Panc1 (cell line): ENCODE measurements around the gene TSPOAP1. TPM values are rescaled to one million over a fixed set of nuclear protein-coding genes. Genes with fewer than 3 reads are reported as not detected.

ENCODE experiments used
- ATAC-seq: fragments of 200-7000 bp; cut with Tn5 transposase; 2 replicates; pipeline ENCODE4 v1.9.1; 2020; ENCODE audit warnings: mild to moderate bottlenecking, moderate library complexity
- BruUV-seq: library from RNA; stranded (reverse); fragments of 400-500 nt; replicated peaks from 2 replicates; lab custom pipeline; 2021; lab: Mats Ljungman, UMichigan
- CTCF ChIA-PET: fragments of 300-600 bp; sonication (Branson Sonifier 250); formaldehyde crosslinking; loops from one replicate; lab custom pipeline; 2022; ENCODE audit warnings: antibody characterized with exemption; lab: Charles Lee
- POLR2A ChIA-PET: fragments of 300-600 bp; sonication (Branson Sonifier 250); formaldehyde crosslinking; loops from one replicate; lab custom pipeline; 2022; ENCODE audit warnings: antibody characterized with exemption; lab: Charles Lee
- DNase-seq: peaks from one replicate; pipeline ENCODE4 v3.0.0-alpha.2; 2010; ENCODE audit warnings: low read depth, low spot score
- H3K27ac ChIP-seq: 2 replicates; pipeline ENCODE4 v1.5.1; 2011; ENCODE audit warnings: mild to moderate bottlenecking, low read length, inconsistent platforms
- H3K27me3 ChIP-seq: fragments of 200-500 bp; sonication (Bioruptor generic); 2 replicates; pipeline ENCODE4 v1.6.0; 2014; ENCODE audit warnings: low read length, inconsistent platforms; ENCODE audit not compliant: control insufficient read depth, insufficient read depth
- H3K36me3 ChIP-seq: fragments of 200-500 bp; sonication (Bioruptor generic); 2 replicates; pipeline ENCODE4 v1.5.1; 2014; ENCODE audit warnings: inconsistent platforms, mild to moderate bottlenecking, low read length, moderate library complexity; ENCODE audit not compliant: control insufficient read depth, insufficient read depth
- H3K4me1 ChIP-seq: 2 replicates; pipeline ENCODE4 v1.5.1; 2011; ENCODE audit warnings: inconsistent platforms, mild to moderate bottlenecking, low read length, moderate library complexity; ENCODE audit not compliant: control insufficient read depth, insufficient read depth
- H3K4me3 ChIP-seq, 2 experiments: 2 replicates each; pipeline ENCODE4 v1.5.1; 2011 to 2012; ENCODE audit warnings: low read depth in 2 of 2, low read length in 2 of 2, mild to moderate bottlenecking in 2 of 2, inconsistent platforms in 1 of 2, moderate library complexity in 1 of 2
- H3K9me3 ChIP-seq: fragments of 200-500 bp; sonication (Bioruptor generic); 2 replicates; pipeline ENCODE4 v1.5.1; 2014; ENCODE audit warnings: low read depth, mild to moderate bottlenecking, inconsistent platforms, low read length, moderate library complexity; ENCODE audit not compliant: control insufficient read depth, insufficient read depth
- POLR2AphosphoS5 ChIP-seq: IDR thresholded peaks from 2 replicates; pipeline ENCODE4 v1.6.1; 2012; ENCODE audit warnings: mild to moderate bottlenecking, low read depth, low read length, moderate library complexity
- SIN3A ChIP-seq: IDR thresholded peaks from 2 replicates; pipeline ENCODE4 v1.6.1; 2012; ENCODE audit warnings: low read depth, mild to moderate bottlenecking, low read length, moderate library complexity, borderline replicate concordance; ENCODE audit not compliant: insufficient read depth
- TCF7L2 ChIP-seq: IDR thresholded peaks from 2 replicates; pipeline ENCODE4 v1.6.1; 2011; ENCODE audit warnings: mild to moderate bottlenecking, low read depth, low read length, inconsistent platforms
- in situ Hi-C: cut with HindIII; loops from 2 replicates; pipeline ENCODE4 v1.10.0; 2016; ENCODE audit warnings: low sequenced_read_pairs, low pct_unique_long_range_greater_than_20kb
- intact Hi-C: fragments of 100-400 bp; cut with micrococcal nuclease; formaldehyde crosslinking; loops from one replicate; pipeline ENCODE4 v1.10.0; 2022; ENCODE audit not compliant: unreplicated experiment
- total RNA-seq: library from RNA; stranded (reverse); gene quantifications from one replicate; pipeline ENCODE4 v1.2.1, GENCODE V29; 2021; ENCODE audit not compliant: unreplicated experiment
- TF ChIP-seq, protein P1 (sequence below): fragments of 450-650 bp; IDR thresholded peaks from 2 replicates; pipeline ENCODE4 v1.5.1; 2017; ENCODE audit warnings: mild to moderate bottlenecking
- TF ChIP-seq, protein P2 (sequence below), 2 experiments: IDR thresholded peaks; 2 replicates each; pipeline ENCODE4 v1.6.1; 2011 to 2012; ENCODE audit warnings: low read depth in 2 of 2, control low read depth in 1 of 2, low read length in 1 of 2, mild to moderate bottlenecking in 1 of 2, moderate library complexity in 1 of 2; ENCODE audit not compliant: insufficient read depth in 1 of 2

Gene TSPOAP1
- total RNA-seq, 1 experiment from 2014 or later: 0.05 TPM

DNA sequence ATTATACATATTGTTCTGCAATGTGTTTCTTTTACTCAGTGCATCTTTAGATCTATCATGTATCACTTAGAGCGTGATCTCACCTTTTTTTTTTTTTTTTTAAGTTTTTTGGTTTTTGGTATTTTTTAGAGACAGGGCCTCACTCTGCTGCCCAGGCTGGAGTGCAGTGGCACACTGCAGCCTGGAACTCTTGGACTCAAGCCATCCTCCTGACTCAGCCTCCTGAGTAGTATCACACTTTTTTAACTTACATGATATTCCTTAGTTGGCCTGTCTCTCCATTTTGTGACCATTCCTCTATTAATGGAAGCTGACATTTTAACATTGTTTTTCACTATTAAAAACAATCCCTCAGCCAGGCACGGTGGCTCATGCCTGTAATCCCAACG lies 43.2 kb downstream of the TSPOAP1 start:
- in situ Hi-C loops: no loop called here
- no peak overlapping the region for H3K4me3 ChIP-seq
- no peak overlapping the region for H3K27ac ChIP-seq
- no peaks in the 10 kb centered on the region for H3K9me3 ChIP-seq
- H3K27me3 ChIP-seq: peaks cover 6% of the 10 kb centered on the region; the same call in 1 of the 2 replicates
- H3K36me3 ChIP-seq: no peaks in the 10 kb centered on the region
- POLR2A ChIA-PET: no interaction called here
- DNase-seq (no peak), ATAC-seq (no peak)
- intact Hi-C loops: no loop called here
- CTCF ChIA-PET: no interaction called here
- no TSS peak for BruUV-seq
- H3K4me1 ChIP-seq: no peaks in the 10 kb centered on the region
- TF ChIP-seq POLR2AphosphoS5 (no peak), SIN3A (no peak), TCF7L2 (no peak)
- TF ChIP-seq, protein P1, sequence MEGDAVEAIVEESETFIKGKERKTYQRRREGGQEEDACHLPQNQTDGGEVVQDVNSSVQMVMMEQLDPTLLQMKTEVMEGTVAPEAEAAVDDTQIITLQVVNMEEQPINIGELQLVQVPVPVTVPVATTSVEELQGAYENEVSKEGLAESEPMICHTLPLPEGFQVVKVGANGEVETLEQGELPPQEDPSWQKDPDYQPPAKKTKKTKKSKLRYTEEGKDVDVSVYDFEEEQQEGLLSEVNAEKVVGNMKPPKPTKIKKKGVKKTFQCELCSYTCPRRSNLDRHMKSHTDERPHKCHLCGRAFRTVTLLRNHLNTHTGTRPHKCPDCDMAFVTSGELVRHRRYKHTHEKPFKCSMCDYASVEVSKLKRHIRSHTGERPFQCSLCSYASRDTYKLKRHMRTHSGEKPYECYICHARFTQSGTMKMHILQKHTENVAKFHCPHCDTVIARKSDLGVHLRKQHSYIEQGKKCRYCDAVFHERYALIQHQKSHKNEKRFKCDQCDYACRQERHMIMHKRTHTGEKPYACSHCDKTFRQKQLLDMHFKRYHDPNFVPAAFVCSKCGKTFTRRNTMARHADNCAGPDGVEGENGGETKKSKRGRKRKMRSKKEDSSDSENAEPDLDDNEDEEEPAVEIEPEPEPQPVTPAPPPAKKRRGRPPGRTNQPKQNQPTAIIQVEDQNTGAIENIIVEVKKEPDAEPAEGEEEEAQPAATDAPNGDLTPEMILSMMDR: no peak
- TF ChIP-seq, protein P2, sequence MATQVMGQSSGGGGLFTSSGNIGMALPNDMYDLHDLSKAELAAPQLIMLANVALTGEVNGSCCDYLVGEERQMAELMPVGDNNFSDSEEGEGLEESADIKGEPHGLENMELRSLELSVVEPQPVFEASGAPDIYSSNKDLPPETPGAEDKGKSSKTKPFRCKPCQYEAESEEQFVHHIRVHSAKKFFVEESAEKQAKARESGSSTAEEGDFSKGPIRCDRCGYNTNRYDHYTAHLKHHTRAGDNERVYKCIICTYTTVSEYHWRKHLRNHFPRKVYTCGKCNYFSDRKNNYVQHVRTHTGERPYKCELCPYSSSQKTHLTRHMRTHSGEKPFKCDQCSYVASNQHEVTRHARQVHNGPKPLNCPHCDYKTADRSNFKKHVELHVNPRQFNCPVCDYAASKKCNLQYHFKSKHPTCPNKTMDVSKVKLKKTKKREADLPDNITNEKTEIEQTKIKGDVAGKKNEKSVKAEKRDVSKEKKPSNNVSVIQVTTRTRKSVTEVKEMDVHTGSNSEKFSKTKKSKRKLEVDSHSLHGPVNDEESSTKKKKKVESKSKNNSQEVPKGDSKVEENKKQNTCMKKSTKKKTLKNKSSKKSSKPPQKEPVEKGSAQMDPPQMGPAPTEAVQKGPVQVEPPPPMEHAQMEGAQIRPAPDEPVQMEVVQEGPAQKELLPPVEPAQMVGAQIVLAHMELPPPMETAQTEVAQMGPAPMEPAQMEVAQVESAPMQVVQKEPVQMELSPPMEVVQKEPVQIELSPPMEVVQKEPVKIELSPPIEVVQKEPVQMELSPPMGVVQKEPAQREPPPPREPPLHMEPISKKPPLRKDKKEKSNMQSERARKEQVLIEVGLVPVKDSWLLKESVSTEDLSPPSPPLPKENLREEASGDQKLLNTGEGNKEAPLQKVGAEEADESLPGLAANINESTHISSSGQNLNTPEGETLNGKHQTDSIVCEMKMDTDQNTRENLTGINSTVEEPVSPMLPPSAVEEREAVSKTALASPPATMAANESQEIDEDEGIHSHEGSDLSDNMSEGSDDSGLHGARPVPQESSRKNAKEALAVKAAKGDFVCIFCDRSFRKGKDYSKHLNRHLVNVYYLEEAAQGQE (IDR thresholded peaks at IDR 0.05; ENCODE audit: insufficient read depth in 1 of 2, low read depth in 2 of 2, low read length in 1 of 2): no peak

DNA sequence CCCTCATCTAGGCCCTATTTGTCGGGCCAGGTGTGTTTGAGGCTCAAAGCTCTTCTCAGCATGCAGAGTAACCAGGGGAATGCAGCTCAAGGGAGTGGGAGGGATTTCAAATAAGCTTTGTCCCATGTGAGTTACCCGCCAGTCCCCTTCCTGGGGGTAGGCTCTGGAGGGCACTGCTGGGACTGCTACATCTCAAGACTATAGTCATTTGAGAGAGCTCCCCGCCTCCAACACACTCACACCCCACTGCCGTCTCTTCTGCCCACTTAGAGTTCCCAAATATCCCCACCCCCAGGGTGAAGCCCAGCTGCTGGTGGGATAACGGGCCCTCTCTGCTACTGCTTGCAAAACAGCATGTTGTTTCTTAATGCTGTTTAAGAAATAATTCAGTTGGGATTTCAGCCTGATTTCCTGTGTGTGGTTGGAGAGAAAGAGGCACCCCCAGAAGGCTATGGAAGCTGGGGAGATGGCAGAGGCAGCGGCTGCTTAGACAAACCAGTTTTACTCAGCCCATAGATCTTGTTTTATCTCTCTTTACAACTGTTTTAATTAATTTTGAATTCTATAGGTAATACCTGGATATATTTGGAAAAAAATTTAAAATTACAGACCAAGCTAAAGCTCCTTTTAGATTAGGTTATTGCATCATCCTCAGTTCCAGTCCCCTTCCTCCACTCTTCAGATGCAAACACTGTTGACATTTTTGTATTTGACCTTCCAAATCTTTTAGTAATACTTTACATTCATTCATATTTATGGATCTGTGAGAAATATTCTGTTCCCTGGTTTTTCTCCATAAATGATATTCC lies 43.8 kb downstream of the TSPOAP1 start:
- no TSS peak for BruUV-seq

More for the DNA sequence above, 43.8 kb downstream of the TSPOAP1 start:
- intact Hi-C loops (no loop called here), in situ Hi-C loops (no loop called here)
- Histone ChIP-seq H3K4me3 (no peak overlapping the region), H3K4me1 (no peaks in the 10 kb centered on the region), H3K27me3 (peaks cover 2% of the 10 kb centered on the region; the same call in 1 of the 2 replicates), H3K36me3 (no peaks in the 10 kb centered on the region), H3K9me3 (no peaks in the 10 kb centered on the region), H3K27ac (no peak overlapping the region)
- ATAC-seq (no peak), DNase-seq (no peak)
- TF ChIP-seq, protein P1: no peak
- TF ChIP-seq POLR2AphosphoS5: no peak
- TF ChIP-seq SIN3A: no peak
- TF ChIP-seq TCF7L2: no peak
- ChIA-PET POLR2A (no interaction called here), CTCF (no interaction called here)
